Cerebellar nuclear complex (tissue), 1 donor: ENCODE data around the gene TRIP6.
A peak's percentile ranks its signal among the peaks of the same experiment; 100 is the strongest.
"Not testable (repeated sequence)": the region's sequence is repeated elsewhere in the genome, so short reads cannot be mapped to it uniquely, and the experiment has no call there.

Experiments used
- DNase-seq, 2 experiments: peaks; one replicate each; lab custom pipeline; 2025; lab: John Stamatoyannopoulos, UW

Gene TRIP6

GRCh38 chr7:100839361-100839760 lies 27.8 kb upstream of the TRIP6 start:
- DNase-seq, result no peak

- DNase-seq, result no peak
Observed at GRCh38 chr7:100840470-100841100, 26.6 kb upstream of the TRIP6 start.

DNA sequence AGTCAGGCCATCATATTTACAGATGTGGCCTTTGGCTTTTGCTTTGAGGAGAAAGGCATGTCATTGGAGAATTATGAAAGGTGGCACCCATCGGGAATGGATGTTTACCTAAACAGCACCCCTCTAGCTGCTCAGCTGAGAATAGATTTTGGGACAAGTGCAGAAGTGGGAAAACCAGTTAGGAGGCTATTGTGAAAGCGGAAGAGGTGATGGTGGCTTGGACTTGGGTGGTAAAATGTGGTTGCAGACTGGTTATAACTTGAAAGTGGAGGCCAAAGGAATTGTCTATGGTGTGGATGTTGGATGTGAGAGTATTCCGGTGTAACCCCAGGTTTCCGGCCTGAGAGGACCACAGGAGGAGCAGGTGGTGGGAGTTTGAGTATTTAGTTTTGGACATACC lies 19.8 kb upstream of the TRIP6 start:
- DNase-seq, result no peak

GRCh38 chr7:100852048-100852872 lies 14.9 kb upstream of the TRIP6 start, which contains the start of gene SLC12A9:
Gene SLC12A9, plus strand, starts transcription at chr7:100852713. Its CDS starts 1,485 bp downstream, at chr7:100854198.
- peak in 1 of 2 experiments; percentile 32 for DNase-seq

- DNase-seq, result no peak
Observed at GRCh38 chr7:100854146-100854895, 12.9 kb upstream of the TRIP6 start.

GRCh38 chr7:100854899-100855298 lies 12.3 kb upstream of the TRIP6 start:
- not testable (repeated sequence) for DNase-seq

DNA sequence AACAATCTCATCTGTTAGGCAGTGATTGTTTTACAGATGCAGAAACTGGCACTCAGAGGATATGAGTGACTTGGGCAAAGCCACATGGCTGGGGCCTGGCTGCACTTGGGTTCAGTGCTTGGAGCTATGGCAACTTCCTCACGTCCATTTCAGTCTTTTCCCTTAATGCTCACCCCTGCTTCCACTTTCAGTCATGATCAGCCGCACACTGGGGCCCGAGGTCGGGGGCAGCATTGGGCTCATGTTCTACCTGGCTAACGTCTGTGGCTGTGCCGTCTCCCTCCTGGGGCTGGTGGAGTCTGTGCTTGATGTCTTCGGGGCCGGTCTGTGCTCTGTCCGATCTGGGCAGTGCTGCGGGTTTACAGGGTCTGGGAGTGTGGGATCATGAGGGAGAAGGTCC lies 11.7 kb upstream of the TRIP6 start:
- no peak for DNase-seq

DNA sequence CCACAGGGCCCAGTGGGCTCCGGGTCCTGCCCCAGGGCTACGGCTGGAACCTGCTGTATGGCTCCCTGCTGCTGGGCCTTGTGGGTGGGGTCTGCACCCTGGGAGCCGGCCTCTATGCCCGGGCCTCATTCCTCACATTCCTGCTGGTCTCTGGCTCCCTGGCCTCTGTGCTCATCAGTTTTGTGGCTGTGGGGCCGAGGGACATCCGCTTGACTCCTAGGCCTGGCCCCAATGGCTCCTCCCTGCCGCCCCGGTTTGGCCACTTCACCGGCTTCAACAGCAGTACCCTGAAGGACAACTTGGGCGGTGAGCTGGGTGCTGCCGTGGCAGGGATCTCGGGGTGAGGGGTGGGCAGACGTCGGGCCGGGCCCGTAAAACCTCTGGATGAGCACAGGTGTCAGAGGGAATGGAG lies 10.3 kb upstream of the TRIP6 start:
- DNase-seq, result no peak

GRCh38 chr7:100859856-100860255 lies 7.3 kb upstream of the TRIP6 start:
- DNase-seq, result no peak

DNA sequence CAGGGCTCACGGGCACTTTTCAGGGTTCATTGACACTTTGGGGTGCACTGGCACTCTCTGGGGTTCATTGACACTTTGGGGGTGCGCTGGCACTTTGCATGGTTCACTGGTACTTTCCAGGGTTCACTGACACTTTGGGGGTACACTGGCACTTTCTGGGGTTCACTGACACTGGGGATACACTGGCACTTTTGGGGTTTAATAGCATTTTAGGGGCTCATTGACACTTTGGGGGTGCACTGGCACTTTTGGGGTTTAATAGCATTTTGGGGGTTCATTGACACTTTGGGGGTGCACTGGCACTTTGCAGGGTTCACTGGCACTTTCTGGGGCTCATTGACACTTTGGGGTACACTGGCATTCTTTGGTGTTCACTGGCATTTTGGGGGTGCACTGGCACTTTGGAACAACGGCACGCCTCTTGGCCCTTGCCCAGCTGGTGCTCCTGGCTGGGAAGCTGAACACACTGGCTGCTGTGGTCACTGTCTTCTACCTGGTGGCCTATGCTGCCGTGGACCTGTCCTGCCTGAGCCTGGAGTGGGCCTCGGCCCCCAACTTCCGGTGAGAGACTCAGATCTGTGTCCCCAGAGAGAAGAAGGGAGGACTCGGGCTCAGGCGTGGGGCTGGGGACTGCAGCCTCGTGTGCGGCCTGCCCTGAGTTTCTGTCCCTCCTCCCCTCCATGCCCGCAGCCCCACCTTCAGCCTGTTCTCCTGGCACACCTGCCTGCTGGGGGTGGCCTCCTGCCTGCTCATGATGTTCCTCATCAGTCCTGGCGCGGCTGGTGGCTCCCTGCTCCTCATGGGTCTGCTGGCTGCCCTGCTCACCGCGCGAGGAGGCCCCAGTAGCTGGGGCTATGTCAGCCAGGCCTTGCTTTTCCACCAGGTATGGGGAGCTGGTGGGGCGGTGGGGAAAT lies 6.2 kb upstream of the TRIP6 start:
- no peak for DNase-seq

- DNase-seq, result no peak
Observed at GRCh38 chr7:100861616-100861985, 5.6 kb upstream of the TRIP6 start.

- DNase-seq, result no peak
Observed at GRCh38 chr7:100863406-100863950, 3.7 kb upstream of the TRIP6 start.

DNA sequence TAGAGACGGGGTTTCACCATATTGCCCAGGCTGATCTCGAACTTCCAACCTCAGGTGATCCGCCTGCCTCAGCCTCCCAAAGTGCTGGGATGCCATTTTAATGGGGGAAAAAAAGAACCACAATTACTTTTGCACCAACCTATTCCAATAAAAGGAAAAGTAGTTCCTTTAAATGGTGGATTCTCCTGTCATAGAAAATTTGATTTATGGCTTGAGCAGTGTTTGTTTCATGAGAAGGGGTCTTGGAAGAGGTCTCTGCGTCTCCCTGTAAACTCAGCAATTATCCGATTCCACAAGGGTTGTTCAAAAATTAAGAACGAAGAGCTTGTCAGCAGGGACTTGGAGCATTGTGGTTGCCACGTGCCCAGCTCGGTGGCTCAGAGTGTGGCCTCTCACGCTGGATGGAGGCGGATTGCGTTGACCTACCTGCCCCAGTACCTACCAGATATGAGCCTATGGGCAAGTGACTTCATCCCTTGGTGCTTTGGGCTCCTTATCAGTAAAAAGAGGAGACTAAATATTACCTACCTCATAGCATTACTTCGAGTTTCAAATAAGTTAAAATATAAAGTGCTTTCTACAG lies 2.8 kb upstream of the TRIP6 start:
- no peak for DNase-seq

DNA sequence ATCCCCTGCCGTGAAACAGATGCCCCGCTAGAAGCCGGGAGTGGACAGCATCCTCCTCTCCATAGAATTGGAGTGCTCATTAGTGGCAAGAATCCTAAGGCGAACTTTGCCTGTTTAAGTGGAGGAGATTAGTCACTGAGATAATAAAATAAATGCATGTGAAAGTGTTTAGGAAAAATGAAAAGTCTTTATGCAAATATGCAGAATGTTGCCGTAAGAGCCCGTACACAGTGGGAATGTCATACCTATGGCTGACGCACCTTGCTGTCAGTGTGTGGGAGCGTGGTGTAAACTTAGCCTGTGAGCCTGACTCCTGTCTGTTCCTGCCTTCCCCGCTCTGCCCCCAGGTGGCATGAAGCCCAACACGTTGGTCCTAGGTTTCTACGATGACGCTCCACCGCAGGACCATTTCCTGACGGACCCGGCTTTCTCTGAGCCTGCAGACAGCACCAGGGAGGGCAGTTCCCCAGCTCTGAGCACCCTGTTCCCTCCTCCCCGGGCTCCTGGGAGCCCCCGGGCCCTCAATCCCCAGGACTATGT lies 1.7 kb upstream of the TRIP6 start:
- DNase-seq, result peak in 1 of 2 experiments; percentile 26

GRCh38 chr7:100865938-100866728 lies 1.1 kb upstream of the TRIP6 start:
- peak in 1 of 2 experiments; percentile 41 for DNase-seq

DNA sequence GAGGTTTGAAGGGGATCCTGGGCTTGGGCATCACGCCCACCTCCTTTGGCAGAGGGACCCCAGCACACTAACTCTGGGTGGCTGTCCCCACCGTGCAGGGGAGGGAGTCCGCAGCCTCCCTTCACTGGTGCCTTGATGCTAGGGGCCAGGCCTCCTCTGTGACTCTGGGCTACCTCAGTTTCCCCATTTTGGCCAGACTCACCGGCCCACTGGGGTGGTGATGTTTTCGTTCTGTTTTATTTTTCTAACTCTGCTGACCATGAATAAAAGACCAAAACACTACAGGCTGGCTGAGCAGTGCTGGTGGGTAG lies 503 bp upstream of the TRIP6 start:
- DNase-seq, result no peak

DNA sequence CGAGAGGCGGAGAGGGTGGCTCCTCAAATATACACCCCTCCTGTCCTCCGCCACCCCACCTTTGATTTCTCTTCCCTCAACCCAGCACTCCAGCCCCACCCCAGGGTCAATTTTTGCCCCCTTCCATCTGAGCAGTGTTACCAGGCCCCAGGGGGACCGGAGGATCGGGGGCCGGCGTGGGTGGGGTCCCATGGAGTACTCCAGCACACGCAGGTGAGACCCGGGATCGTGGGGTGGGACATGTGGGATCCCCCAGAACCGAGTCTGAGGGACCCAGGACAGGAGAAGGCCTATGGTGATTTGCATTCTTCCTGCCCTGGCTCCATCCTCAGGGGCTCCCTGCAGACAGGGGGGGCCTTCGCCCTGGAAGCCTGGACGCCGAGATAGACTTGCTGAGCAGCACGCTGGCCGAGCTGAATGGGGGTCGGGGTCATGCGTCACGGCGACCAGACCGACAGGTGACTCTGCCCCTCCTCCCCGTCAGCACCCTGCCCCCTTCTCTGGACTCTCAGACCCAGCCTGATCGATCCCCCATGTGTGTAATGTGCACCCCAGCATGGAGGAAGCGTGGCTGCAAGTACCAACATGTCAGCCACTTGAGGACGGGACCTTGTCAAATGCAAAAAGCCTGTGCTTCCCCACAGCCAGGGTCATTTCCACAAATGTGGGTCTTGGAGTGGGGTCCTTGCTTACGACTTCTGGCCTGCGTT lies 744 bp downstream of the TRIP6 start:
- no peak for DNase-seq

- no peak for DNase-seq
Observed at GRCh38 chr7:100873599-100874299, 6.6 kb downstream of the TRIP6 start.

DNA sequence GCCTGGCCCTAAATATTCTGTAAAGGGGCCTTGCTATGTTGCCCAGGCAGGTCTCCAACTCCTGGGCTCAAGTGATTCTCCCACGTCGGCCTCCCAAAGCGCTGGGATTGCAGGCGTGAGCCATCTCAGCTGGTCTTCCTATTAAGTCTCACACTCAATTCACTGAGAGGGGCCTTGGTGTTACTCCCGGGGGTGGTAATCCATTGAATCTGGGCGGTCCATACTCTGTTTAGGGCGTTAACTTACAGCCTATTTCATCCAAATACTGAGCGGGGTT lies 7.1 kb downstream of the TRIP6 start:
- DNase-seq, result no peak
